ENCODE results near the gene MGAT5.

Gene MGAT5

GRCh38 chr2:134449751-134450513 lies 196.1 kb downstream of the MGAT5 start:
- H3K36me3 ChIP-seq (ENCODE audit: insufficient read depth): no peaks in the 10 kb centered on the region
- TF ChIP-seq CTCF (conservative IDR thresholded peaks at IDR 0.05; ENCODE audit: low read depth, low read length): no peak
- H3K27me3 ChIP-seq (ENCODE audit: insufficient read depth, low read depth): no peaks in the 10 kb centered on the region

GRCh38 chr2:134451347-134451630 lies 197.4 kb downstream of the MGAT5 start:
- H3K27ac ChIP-seq: no peak overlapping the region
- no peak overlapping the region for H3K4me3 ChIP-seq (IDR thresholded peaks at IDR 0.05; ENCODE audit: insufficient read depth, low read depth, low read length)
- no peaks in the 10 kb centered on the region for H3K4me1 ChIP-seq (ENCODE audit: low read depth, poor library complexity, severe bottlenecking)
- H4K20me1 ChIP-seq (ENCODE audit: insufficient read depth): no peaks in the 10 kb centered on the region
- no peak overlapping the region for H3K9ac ChIP-seq
- no peaks in the 10 kb centered on the region for H3K27me3 ChIP-seq (ENCODE audit: insufficient read depth, low read depth)
- no peaks in the 10 kb centered on the region for H3K79me2 ChIP-seq (ENCODE audit: insufficient read depth, low read depth)
- H3K4me2 ChIP-seq: no peak overlapping the region
- H3K36me3 ChIP-seq (ENCODE audit: insufficient read depth): no peaks in the 10 kb centered on the region
- H2AFZ ChIP-seq (ENCODE audit: low read depth): no peak overlapping the region
- no peak for TF ChIP-seq CTCF (conservative IDR thresholded peaks at IDR 0.05; ENCODE audit: low read depth, low read length)

More at GRCh38 chr2:134449751-134450513, 196.1 kb downstream of the MGAT5 start:
- Histone ChIP-seq H3K27ac (no peak overlapping the region), H4K20me1 (ENCODE audit: insufficient read depth) (no peaks in the 10 kb centered on the region), H3K4me3 (IDR thresholded peaks at IDR 0.05; ENCODE audit: insufficient read depth, low read depth, low read length) (no peak overlapping the region), H3K4me1 (ENCODE audit: low read depth, poor library complexity, severe bottlenecking) (no peaks in the 10 kb centered on the region), H2AFZ (ENCODE audit: low read depth) (no peak overlapping the region), H3K9ac (no peak overlapping the region), H3K4me2 (no peak overlapping the region), H3K79me2 (ENCODE audit: insufficient read depth, low read depth) (no peaks in the 10 kb centered on the region)

- Histone ChIP-seq H3K27me3 (ENCODE audit: insufficient read depth, low read depth) (no peaks in the 10 kb centered on the region), H3K36me3 (ENCODE audit: insufficient read depth) (no peaks in the 10 kb centered on the region), H3K27ac (no peak overlapping the region), H4K20me1 (ENCODE audit: insufficient read depth) (no peaks in the 10 kb centered on the region), H3K9ac (no peak overlapping the region), H3K4me2 (no peak overlapping the region), H3K4me1 (ENCODE audit: low read depth, poor library complexity, severe bottlenecking) (no peaks in the 10 kb centered on the region), H3K79me2 (ENCODE audit: insufficient read depth, low read depth) (no peaks in the 10 kb centered on the region), H3K4me3 (IDR thresholded peaks at IDR 0.05; ENCODE audit: insufficient read depth, low read depth, low read length) (no peak overlapping the region), H2AFZ (ENCODE audit: low read depth) (no peak overlapping the region)
- no peak for TF ChIP-seq CTCF (conservative IDR thresholded peaks at IDR 0.05; ENCODE audit: low read depth, low read length)
Observed at GRCh38 chr2:134452042-134452733, 198.3 kb downstream of the MGAT5 start.

- no peak overlapping the region for H3K4me2 ChIP-seq
- H2AFZ ChIP-seq (ENCODE audit: low read depth): no peak overlapping the region
- no peaks in the 10 kb centered on the region for H3K36me3 ChIP-seq (ENCODE audit: insufficient read depth)
- H3K27me3 ChIP-seq (ENCODE audit: insufficient read depth, low read depth): no peaks in the 10 kb centered on the region
- no peak overlapping the region for H3K4me3 ChIP-seq (IDR thresholded peaks at IDR 0.05; ENCODE audit: insufficient read depth, low read depth, low read length)
- TF ChIP-seq CTCF (conservative IDR thresholded peaks at IDR 0.05; ENCODE audit: low read depth, low read length): no peak
- no peak overlapping the region for H3K9ac ChIP-seq
- H4K20me1 ChIP-seq (ENCODE audit: insufficient read depth): no peaks in the 10 kb centered on the region
- H3K79me2 ChIP-seq (ENCODE audit: insufficient read depth, low read depth): no peaks in the 10 kb centered on the region
- H3K4me1 ChIP-seq (ENCODE audit: low read depth, poor library complexity, severe bottlenecking): no peaks in the 10 kb centered on the region
- H3K27ac ChIP-seq: no peak overlapping the region
Observed at GRCh38 chr2:134453476-134453875, 199.6 kb downstream of the MGAT5 start.
